ENCODE results near the gene SERBP1.

DNA sequence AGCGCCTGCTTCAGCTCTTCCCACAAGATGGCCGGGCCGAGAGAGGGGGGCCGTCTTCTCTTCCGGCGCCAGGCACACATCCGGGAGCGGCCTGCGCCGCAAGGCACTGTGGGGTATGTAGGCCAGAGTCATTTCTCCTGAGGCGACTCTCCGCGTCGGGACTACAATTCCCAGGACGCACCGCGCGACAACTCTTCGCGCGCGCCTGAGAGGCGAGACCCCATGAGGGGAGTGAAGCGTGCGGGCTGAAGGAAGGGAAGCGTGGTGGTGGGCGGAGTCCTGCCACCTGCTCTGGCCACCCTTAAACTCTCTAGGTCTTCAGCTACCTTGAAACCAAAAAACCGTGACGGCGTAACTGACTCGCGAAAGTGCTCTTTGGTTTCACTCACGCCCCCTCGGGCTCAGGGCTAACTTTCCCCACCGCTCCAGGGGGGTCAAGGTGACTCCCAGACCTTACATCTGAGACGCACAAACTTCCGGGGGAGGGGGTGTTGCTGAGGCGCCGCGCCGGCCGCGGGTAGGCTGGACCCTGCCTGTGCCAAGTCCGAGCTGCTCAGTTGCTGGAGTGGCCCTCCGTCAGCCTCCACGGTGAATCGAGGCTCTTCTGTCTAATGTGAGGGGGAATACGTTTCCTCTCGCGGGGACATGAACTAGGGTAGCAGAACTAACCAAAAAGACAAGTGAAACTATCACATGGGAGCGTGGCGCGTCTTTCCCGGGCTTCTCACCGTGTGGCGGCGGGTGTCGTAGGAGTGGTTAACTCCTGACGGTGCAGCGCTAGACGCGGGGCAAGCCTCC, at the start of gene SERBP1:
- TF ChIP-seq, protein P1, sequence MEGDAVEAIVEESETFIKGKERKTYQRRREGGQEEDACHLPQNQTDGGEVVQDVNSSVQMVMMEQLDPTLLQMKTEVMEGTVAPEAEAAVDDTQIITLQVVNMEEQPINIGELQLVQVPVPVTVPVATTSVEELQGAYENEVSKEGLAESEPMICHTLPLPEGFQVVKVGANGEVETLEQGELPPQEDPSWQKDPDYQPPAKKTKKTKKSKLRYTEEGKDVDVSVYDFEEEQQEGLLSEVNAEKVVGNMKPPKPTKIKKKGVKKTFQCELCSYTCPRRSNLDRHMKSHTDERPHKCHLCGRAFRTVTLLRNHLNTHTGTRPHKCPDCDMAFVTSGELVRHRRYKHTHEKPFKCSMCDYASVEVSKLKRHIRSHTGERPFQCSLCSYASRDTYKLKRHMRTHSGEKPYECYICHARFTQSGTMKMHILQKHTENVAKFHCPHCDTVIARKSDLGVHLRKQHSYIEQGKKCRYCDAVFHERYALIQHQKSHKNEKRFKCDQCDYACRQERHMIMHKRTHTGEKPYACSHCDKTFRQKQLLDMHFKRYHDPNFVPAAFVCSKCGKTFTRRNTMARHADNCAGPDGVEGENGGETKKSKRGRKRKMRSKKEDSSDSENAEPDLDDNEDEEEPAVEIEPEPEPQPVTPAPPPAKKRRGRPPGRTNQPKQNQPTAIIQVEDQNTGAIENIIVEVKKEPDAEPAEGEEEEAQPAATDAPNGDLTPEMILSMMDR (IDR thresholded peaks at IDR 0.05): no peak
- TF ChIP-seq POLR2A (IDR thresholded peaks at IDR 0.05; ENCODE audit: low read depth): no peak
